ENCODE data around the gene XPO5. TPM values are rescaled to one million over a fixed set of nuclear protein-coding genes. Genes with fewer than 3 reads are reported as not detected.
A peak's percentile ranks its signal among the peaks of the same experiment; 100 is the strongest.

The XPO5 gene
- polyA plus RNA-seq, 1 of the 3 experiments (the other 2 are of a cell fraction) = 29.5 TPM

DNA sequence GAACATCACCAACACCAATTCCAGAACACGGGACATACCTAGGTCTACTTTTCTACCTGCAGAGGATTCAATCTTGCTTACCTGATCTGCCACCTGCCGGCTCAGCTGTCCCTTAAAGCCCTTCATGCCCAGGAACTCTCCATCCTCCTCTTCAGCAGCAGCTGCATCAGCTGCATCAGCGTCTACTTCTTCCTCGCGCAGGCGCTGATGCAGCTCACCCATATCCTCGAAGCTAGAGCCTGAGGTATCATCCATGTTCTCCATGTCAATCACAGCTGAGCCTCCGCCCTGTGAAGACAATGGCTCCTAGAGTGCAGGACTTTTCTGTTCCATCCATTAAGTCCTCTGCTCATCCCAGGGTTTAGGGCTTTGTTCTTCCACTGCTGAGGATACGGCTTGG lies 60.0 kb downstream of the XPO5 start:
- H3K9me2 ChIP-seq = no peaks in the 10 kb centered on the region
- no peak overlapping the region for H2AFZ ChIP-seq (ENCODE audit: low read depth)
- peaks cover 64% of the 10 kb centered on the region for H3K79me2 ChIP-seq (ENCODE audit: insufficient read depth)
- peak overlapping the region; percentile 86 to 100 for H3K4me3 ChIP-seq (ENCODE audit: low read depth in 2 of 2, low read length in 1 of 2)
- peak overlapping the region; percentile 82 for H3K4me2 ChIP-seq
- peaks cover 12% of the 10 kb centered on the region for H3F3A ChIP-seq (replicated peaks; ENCODE audit: insufficient read depth)
- no peaks in the 10 kb centered on the region for H3K27me3 ChIP-seq (ENCODE audit: insufficient read depth)
- peaks cover 13 to 19% of the 10 kb centered on the region in 2 experiments for H3K4me1 ChIP-seq (ENCODE audit: control insufficient read depth in 1 of 2, insufficient read depth in 2 of 2, low read depth in 1 of 2, low read length in 1 of 2)
- CTCF ChIA-PET = interaction anchor here (0.8 to 3.1 kb wide), 4 partner anchors 8 to 130 kb away, joined by 3 to 21 read pairs (median 8); no protein-coding TSS in a partner anchor
- H3K36me3 ChIP-seq (replicated peaks in 1 of 2; ENCODE audit: control insufficient read depth in 1 of 2, insufficient read depth in 2 of 2, low read length in 1 of 2) = peaks cover 47 to 61% of the 10 kb centered on the region in 2 experiments
- DNase-seq = no peak
- peak overlapping the region; percentile 83 to 88; a peak in 3 of 4 replicates for H3K27ac ChIP-seq (ENCODE audit: low read depth in 2 of 2, low read length in 1 of 2)
- H4K20me1 ChIP-seq (ENCODE audit: insufficient read depth) = 0 out of 2 replicates have a peak, but pooled peaks cover 10% of the 10 kb centered on the region
- 17% methylated on average over 9 of the region's 9 CpGs for WGBS (ENCODE audit: low lambda C conversion rate)
- peak overlapping the region; percentile 97 for H3K9ac ChIP-seq
- TF ChIP-seq GATA2 (CRISPR knock-in tag; IDR thresholded peaks at IDR 0.05) = no peak
- TF ChIP-seq PBX3 (IDR thresholded peaks at IDR 0.05) = peak; percentile 29
- TF ChIP-seq, protein P1, sequence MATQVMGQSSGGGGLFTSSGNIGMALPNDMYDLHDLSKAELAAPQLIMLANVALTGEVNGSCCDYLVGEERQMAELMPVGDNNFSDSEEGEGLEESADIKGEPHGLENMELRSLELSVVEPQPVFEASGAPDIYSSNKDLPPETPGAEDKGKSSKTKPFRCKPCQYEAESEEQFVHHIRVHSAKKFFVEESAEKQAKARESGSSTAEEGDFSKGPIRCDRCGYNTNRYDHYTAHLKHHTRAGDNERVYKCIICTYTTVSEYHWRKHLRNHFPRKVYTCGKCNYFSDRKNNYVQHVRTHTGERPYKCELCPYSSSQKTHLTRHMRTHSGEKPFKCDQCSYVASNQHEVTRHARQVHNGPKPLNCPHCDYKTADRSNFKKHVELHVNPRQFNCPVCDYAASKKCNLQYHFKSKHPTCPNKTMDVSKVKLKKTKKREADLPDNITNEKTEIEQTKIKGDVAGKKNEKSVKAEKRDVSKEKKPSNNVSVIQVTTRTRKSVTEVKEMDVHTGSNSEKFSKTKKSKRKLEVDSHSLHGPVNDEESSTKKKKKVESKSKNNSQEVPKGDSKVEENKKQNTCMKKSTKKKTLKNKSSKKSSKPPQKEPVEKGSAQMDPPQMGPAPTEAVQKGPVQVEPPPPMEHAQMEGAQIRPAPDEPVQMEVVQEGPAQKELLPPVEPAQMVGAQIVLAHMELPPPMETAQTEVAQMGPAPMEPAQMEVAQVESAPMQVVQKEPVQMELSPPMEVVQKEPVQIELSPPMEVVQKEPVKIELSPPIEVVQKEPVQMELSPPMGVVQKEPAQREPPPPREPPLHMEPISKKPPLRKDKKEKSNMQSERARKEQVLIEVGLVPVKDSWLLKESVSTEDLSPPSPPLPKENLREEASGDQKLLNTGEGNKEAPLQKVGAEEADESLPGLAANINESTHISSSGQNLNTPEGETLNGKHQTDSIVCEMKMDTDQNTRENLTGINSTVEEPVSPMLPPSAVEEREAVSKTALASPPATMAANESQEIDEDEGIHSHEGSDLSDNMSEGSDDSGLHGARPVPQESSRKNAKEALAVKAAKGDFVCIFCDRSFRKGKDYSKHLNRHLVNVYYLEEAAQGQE (IDR thresholded peaks at IDR 0.05; ENCODE audit: low read depth, low read length) = no peak
- TF ChIP-seq RCOR1 (IDR thresholded peaks at IDR 0.05; ENCODE audit: low read length) = no peak
- no peak for TF ChIP-seq TCF12 (IDR thresholded peaks at IDR 0.05)
- no peaks in the 10 kb centered on the region for H3K9me3 ChIP-seq
- POLR2A ChIA-PET = interaction anchor here (1.1 to 1.7 kb wide), 2 partner anchors 10 to 39 kb away, joined by 6 to 7 read pairs; partner anchors contain the start of gene TJAP1

GRCh38 chr6:43511824-43512415 lies 63.9 kb downstream of the XPO5 start:
- Histone ChIP-seq H3K9ac (no peak overlapping the region), H3F3A (replicated peaks; ENCODE audit: insufficient read depth) (peaks cover 14% of the 10 kb centered on the region), H3K4me1 (ENCODE audit: control insufficient read depth in 1 of 2, insufficient read depth in 2 of 2, low read depth in 1 of 2, low read length in 1 of 2) (peaks cover 13 to 34% of the 10 kb centered on the region in 2 experiments), H3K36me3 (replicated peaks in 1 of 2; ENCODE audit: control insufficient read depth in 1 of 2, insufficient read depth in 2 of 2, low read length in 1 of 2) (peaks cover 26 to 45% of the 10 kb centered on the region in 2 experiments), H3K9me2 (no peaks in the 10 kb centered on the region), H3K27ac (ENCODE audit: low read depth in 2 of 2, low read length in 1 of 2) (no peak overlapping the region), H4K20me1 (ENCODE audit: insufficient read depth) (0 out of 2 replicates have a peak, but pooled peaks cover 10% of the 10 kb centered on the region), H3K79me2 (ENCODE audit: insufficient read depth) (peaks cover 32% of the 10 kb centered on the region), H3K9me3 (no peaks in the 10 kb centered on the region), H3K27me3 (ENCODE audit: insufficient read depth) (no peaks in the 10 kb centered on the region), H2AFZ (ENCODE audit: low read depth) (no peak overlapping the region), H3K4me3 (ENCODE audit: low read depth in 2 of 2, low read length in 1 of 2) (no peak overlapping the region), H3K4me2 (no peak overlapping the region)
- no peak for DNase-seq
- TF ChIP-seq RFX5 (IDR thresholded peaks at IDR 0.05; ENCODE audit: low read length) (no peak), EZH2phosphoT487 (IDR thresholded peaks at IDR 0.05; ENCODE audit: borderline replicate concordance, low read depth) (no peak), USF1 (IDR thresholded peaks at IDR 0.05; ENCODE audit: borderline replicate concordance, low read depth) (no peak), SIN3A (IDR thresholded peaks at IDR 0.05; ENCODE audit: borderline replicate concordance, low read depth, low read length) (no peak), NFIC (IDR thresholded peaks at IDR 0.05; ENCODE audit: borderline replicate concordance) (no peak)
- TF ChIP-seq, protein P2, sequence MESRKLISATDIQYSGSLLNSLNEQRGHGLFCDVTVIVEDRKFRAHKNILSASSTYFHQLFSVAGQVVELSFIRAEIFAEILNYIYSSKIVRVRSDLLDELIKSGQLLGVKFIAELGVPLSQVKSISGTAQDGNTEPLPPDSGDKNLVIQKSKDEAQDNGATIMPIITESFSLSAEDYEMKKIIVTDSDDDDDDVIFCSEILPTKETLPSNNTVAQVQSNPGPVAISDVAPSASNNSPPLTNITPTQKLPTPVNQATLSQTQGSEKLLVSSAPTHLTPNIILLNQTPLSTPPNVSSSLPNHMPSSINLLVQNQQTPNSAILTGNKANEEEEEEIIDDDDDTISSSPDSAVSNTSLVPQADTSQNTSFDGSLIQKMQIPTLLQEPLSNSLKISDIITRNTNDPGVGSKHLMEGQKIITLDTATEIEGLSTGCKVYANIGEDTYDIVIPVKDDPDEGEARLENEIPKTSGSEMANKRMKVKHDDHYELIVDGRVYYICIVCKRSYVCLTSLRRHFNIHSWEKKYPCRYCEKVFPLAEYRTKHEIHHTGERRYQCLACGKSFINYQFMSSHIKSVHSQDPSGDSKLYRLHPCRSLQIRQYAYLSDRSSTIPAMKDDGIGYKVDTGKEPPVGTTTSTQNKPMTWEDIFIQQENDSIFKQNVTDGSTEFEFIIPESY (IDR thresholded peaks at IDR 0.05; ENCODE audit: borderline replicate concordance, low read depth) = no peak
- TF ChIP-seq, protein P1 (IDR thresholded peaks at IDR 0.05; ENCODE audit: low read depth, low read length) = no peak
- ChIA-PET CTCF (interaction anchor here (1.4 to 13.6 kb wide), 2 partner anchors 20 to 63 kb away, joined by 3 to 213 read pairs; no protein-coding TSS in a partner anchor), POLR2A (no interaction called here)
- 98% methylated on average over 8 of the region's 11 CpGs for WGBS (ENCODE audit: low lambda C conversion rate)
